T-helper 17 cell (primary cell): Measurements from ENCODE around the gene PON2. TPM values are rescaled to one million over a fixed set of nuclear protein-coding genes. Genes with fewer than 3 reads are reported as not detected.
A peak's percentile ranks its signal among the peaks of the same experiment; 100 is the strongest.

Experiments used
- ATAC-seq: fragments of 150-1000 bp; cut with Tn5 transposase; 2 replicates; pipeline ENCODE4 v1.10.0; 2021; ENCODE audit warnings: mild to moderate bottlenecking, moderate library complexity
- DNase-seq, 3 donors: peaks; one replicate each; pipeline versions ENCODE4 v3.0.0 to v3.0.0-alpha.2; 2020 to 2021
- H3K9me3 ChIP-seq: one replicate; pipeline ENCODE4 v1.7.0; 2013; ENCODE audit warnings: low read length, mild to moderate bottlenecking; ENCODE audit not compliant: control insufficient read depth, poor library complexity, severe bottlenecking
- H3K27ac Mint-ChIP-seq: one replicate; pipeline ENCODE4 v1.8.0; 2022; ENCODE audit warnings: mild to moderate bottlenecking, moderate library complexity, mixed read lengths
- H3K27me3 Mint-ChIP-seq: one replicate; pipeline ENCODE4 v1.8.0; 2022; ENCODE audit warnings: mixed read lengths
- H3K36me3 Mint-ChIP-seq: one replicate; pipeline ENCODE4 v1.8.0; 2022; ENCODE audit warnings: low read depth, mixed read lengths
- H3K4me1 Mint-ChIP-seq: one replicate; pipeline ENCODE4 v1.8.0; 2022; ENCODE audit warnings: mild to moderate bottlenecking, mixed read lengths
- H3K4me3 Mint-ChIP-seq: one replicate; pipeline ENCODE4 v1.8.0; 2022; ENCODE audit warnings: mild to moderate bottlenecking, moderate library complexity, mixed read lengths
- total RNA-seq, 4 donors: library from RNA in 2 of 4; stranded (reverse) in 2 of 4; gene quantifications; one replicate each; pipeline ENCODE4 v1.2.3 and lab custom pipeline; 2022 to 2026

Gene PON2
- 1 to 10 TPM; 6.3 to 8.2 TPM for total RNA-seq
- total RNA-seq (lab: John Stamatoyannopoulos, UW) = 4.8 to 4.9 reads per million in 2 donors

DNA sequence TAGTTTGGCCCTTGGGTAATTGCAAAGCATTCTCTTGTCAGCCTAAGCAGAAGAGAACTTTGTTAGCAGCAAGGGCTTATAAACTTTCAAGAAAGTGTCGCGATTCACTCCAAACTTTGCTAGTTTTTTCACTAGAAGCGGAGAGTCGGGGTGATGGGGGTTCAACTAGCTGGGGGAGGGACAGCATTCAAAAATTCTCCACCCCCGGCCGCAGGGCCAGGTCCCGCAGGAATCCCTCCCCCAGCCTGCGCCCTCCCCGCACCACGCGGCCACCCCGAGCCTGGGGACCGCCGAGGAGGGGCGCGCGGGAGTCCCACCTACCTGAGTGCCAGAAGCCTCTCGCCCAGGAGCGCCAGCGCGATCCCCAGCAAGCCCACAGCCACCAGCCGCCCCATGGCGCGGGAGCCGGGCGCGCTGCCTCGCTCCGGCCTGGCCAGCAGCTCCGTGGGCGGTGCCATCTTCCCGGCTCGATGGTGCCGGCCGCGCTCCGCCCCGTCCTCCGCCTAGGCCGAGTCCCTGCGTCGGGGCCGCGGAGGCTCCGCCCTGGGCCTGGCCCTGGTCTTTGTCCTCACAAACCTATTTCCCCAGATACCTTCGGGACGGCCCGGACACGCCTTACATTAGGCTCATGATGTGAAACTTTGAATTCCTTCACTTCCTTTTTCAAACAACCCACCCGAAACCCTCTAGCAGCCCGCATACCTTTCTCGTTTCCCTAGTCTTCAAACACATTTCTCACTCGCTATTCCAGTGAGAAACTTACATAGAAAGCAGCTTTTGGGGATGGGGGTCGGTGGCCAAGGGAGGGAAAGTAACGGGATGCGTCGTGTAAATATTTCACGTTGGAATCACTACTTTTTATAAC, at the start of gene PON2:
Gene PON2, minus strand, starts transcription at position 472 of the 865 bp plus-strand sequence. Its CDS starts 77 bp downstream, at position 395.
- peaks cover 3% of the 10 kb centered on the region for H3K36me3 Mint-ChIP-seq
- no peaks in the 10 kb centered on the region for H3K9me3 ChIP-seq
- ATAC-seq = peak; percentile 91

DNA sequence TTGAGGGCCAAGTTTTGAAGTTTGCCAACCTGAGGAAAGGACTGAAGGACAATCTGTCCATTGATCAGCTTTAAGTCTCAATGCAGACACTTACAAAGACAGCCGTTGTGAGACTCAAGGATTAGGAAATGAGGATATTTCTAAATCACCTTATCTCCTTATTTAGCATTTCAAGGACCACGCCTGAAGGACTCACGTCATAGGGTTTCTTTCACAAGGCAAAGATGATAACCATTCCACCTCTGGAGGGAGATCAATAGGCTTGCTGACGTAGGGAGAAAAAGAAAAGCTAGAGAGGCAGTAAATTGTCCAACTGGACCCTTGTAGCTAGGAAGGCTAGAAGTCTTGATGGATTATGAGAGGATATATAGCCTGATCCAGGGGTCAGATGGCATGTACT, 47.6 kb upstream of the PON2 start:
- H3K9me3 ChIP-seq = no peaks in the 10 kb centered on the region
- H3K27ac Mint-ChIP-seq = no peak overlapping the region
- H3K27me3 Mint-ChIP-seq = peaks cover 26% of the 10 kb centered on the region
- ATAC-seq (no peak), DNase-seq (no peak)
- no peaks in the 10 kb centered on the region for H3K36me3 Mint-ChIP-seq
- no peaks in the 10 kb centered on the region for H3K4me1 Mint-ChIP-seq
- H3K4me3 Mint-ChIP-seq = no peak overlapping the region

More for the DNA sequence above, at the start of gene PON2:
- peak within 1 kb of the TSS; percentile 93 for H3K4me3 Mint-ChIP-seq
- DNase-seq = peak in 2 of 3 donors; percentile 11 to 17
- H3K4me1 Mint-ChIP-seq = peaks cover 13% of the 10 kb centered on the region
- H3K27ac Mint-ChIP-seq = peak within 1 kb of the TSS; percentile 57
- no peaks in the 10 kb centered on the region for H3K27me3 Mint-ChIP-seq

DNA sequence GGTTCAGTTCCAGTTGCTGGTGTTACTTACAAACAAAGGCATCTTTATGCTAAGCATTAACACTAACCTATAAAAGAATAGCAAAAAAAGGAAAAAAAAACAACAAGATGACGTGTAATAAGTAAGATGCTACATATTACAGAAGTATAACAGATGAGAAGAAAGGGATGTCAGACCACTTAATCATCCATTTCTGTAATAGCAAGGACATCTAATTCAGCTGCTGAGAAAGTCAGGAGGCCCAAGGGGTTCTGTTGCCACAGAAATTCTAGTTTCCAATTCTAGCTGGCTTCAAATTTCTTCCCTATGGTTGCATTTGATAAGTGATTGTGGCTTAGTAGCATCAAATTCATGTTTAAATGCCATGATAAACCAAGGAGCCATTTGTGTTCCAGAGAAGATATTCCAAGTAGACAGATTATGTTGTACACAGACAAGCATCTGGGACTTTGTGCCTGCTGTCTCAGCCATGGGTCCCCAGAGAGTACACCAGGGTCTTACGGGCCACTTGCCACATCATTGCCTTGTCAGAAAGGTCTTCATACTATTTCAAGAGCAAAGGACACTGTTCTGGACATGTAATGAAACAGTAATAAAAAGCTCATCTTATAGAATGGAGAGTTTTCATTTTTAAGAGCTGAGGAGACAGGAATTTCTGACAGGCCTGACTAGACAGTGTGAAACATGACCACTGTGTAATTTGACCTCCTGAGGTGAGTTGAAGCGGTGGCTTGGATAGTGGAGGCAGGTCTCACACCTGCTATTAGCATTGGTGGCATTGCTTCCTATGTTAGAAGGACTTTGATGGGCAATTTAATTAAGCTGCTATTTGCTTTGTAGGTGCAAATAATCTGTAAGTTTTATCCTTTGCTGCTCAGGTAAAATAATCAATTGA, 46.7 kb upstream of the PON2 start:
- H3K27me3 Mint-ChIP-seq = peaks cover 26% of the 10 kb centered on the region
- H3K27ac Mint-ChIP-seq = no peak overlapping the region
- no peaks in the 10 kb centered on the region for H3K9me3 ChIP-seq
- H3K4me3 Mint-ChIP-seq = no peak overlapping the region
- ATAC-seq = no peak
- DNase-seq = no peak
- no peaks in the 10 kb centered on the region for H3K36me3 Mint-ChIP-seq
- H3K4me1 Mint-ChIP-seq = no peaks in the 10 kb centered on the region

DNA sequence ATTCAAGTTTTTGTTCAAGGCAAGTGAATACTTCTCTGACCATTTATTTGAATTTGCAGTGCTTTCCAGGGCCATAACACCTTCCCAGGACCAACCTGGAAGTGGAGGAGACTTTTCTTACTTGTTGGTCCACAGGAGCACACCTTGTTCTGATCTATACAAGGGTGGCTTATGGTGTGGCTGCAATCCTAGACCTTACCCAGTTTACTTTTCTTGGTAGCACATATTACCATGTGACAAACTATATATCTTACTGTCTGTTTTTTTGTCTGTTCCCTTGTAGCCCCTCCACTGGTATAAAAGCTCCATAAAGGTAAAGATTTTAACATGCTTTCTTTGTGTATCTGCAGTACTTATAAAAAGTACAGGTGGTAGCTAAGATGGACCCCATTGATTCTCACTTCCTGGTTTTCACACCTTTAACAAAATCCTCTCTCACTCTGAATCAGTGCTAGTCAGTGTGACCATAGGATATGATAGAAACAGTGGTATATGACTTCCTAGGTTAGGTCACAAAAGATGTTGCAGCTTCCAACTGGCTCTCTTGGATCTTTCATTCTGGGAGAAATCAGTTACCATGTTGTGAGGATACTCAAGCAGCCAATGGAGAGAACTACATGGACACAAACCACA, 45.3 kb upstream of the PON2 start:
- DNase-seq = no peak

DNA sequence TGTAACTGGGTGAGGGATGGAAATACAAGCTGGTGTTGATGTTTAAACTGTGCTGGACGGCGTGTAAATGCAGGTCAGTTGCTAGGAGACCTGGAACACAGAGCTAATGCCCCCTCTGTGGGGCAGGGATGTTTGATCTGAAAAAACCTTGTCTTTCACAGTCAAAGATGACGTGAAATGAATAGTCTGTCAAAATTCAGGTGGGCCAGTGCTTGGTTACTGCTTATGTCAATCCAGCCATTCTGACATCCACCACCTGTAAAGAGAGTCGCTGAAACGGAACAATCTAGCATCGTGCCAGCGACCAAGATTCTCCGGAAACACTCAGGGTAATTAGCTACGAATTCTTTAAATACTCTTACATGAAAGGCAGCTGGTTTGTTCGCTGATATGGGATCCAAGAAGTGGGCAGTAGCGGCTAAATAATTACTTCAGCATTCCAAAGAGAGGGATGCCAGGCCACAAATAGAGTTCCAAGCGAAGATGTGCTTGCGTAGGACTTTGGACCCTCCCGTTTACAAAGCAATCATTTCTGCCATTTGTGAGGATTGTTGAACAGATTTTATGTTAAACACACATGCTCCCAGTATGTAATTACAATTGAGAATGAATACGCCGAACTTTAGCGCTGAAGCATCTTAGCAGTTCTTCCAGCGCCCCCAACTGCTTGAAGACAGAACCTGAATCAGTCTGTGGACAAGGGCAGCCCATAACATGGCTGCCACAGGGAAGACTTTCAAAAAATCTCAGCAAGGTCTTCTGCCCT, 43.6 kb upstream of the PON2 start:
- no peak overlapping the region for H3K27ac Mint-ChIP-seq
- ATAC-seq (no peak), DNase-seq (no peak)
- no peaks in the 10 kb centered on the region for H3K4me1 Mint-ChIP-seq
- no peaks in the 10 kb centered on the region for H3K9me3 ChIP-seq
- no peaks in the 10 kb centered on the region for H3K36me3 Mint-ChIP-seq
- H3K4me3 Mint-ChIP-seq = no peak overlapping the region
- peaks cover 26% of the 10 kb centered on the region for H3K27me3 Mint-ChIP-seq

More for the DNA sequence above, 45.3 kb upstream of the PON2 start:
- H3K36me3 Mint-ChIP-seq = no peaks in the 10 kb centered on the region
- no peaks in the 10 kb centered on the region for H3K4me1 Mint-ChIP-seq
- H3K27me3 Mint-ChIP-seq = peaks cover 26% of the 10 kb centered on the region
- H3K4me3 Mint-ChIP-seq = no peak overlapping the region
- no peak overlapping the region for H3K27ac Mint-ChIP-seq
- no peaks in the 10 kb centered on the region for H3K9me3 ChIP-seq
- no peak for ATAC-seq

DNA sequence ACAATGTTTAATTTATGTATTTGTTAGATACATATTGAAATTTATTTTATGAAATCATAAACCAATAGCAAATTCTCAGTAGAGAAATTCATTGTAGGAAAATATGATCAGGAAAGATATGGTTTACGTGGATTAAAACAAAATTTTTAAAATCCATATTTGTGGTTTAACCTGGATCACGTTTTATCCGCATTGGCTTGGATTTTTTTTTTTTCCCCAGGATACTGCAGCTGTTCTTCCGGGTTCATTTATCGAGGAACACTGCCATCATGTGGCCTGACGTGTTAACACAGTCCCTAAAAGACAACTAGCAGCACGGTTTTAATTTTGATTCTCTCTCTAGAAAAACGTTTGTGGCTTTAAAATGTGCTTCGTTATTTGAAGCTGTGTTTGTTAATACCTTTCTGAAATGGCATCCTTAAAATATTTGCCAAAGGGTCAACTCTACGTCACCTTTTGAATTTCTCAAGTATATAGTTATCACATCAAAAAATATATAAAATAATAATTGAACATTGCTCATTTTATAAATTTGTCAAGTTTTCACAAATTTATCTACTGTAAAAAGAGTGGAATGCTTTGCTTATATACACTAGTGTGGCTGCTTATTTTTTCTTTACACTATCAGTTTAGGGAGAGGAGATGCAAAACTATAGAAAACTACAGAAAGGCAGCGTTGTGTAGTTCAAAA, 42.2 kb upstream of the PON2 start:
- peak; percentile 76 for ATAC-seq

DNA sequence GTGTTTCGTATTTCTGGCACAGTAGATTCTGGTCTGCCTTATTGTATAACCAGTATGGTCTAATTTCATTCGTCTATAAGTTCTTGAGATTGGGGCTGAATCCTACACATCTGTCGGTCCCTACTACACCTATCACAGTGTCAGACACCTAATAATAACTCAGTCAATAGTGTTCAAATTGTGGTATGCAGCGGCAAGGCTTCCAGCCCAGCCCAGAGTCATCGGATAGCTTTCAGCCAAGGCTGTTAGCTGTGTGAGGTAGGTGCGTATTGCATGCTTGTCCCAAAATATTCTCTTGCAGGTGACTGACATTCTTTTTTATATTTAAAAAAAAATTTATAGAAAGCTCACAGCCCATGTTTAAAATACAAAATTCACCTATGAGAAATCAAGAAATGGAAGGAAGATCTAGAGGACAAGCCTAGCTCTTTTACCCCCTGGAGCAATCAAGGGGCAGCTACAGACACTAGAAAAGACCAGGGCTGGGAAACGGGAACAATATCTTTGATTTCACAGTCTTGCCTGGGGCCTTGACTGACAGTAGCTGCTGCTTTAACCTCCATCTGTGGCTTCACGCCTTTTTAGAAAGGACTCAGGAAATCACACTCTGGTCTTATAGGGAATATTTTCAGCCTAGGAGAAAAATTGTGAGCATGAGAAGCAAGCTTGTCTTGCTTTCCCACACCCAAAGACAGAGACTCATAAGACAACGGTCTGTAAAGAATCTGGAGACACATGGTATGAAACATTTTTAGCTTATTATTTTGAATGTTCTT, 41.4 kb upstream of the PON2 start:
- no peak for ATAC-seq
- H3K4me1 Mint-ChIP-seq = no peaks in the 10 kb centered on the region
- no peaks in the 10 kb centered on the region for H3K36me3 Mint-ChIP-seq
- H3K9me3 ChIP-seq = no peaks in the 10 kb centered on the region
- peaks cover 28% of the 10 kb centered on the region for H3K27me3 Mint-ChIP-seq
- no peak overlapping the region for H3K4me3 Mint-ChIP-seq
- no peak for DNase-seq
- no peak overlapping the region for H3K27ac Mint-ChIP-seq

More for the DNA sequence above, 42.2 kb upstream of the PON2 start:
- H3K27ac Mint-ChIP-seq = no peak overlapping the region
- no peaks in the 10 kb centered on the region for H3K9me3 ChIP-seq
- no peaks in the 10 kb centered on the region for H3K36me3 Mint-ChIP-seq
- peak in 1 of 3 donors; percentile 16 for DNase-seq
- H3K4me3 Mint-ChIP-seq = no peak overlapping the region
- no peaks in the 10 kb centered on the region for H3K4me1 Mint-ChIP-seq
- H3K27me3 Mint-ChIP-seq = peaks cover 28% of the 10 kb centered on the region

DNA sequence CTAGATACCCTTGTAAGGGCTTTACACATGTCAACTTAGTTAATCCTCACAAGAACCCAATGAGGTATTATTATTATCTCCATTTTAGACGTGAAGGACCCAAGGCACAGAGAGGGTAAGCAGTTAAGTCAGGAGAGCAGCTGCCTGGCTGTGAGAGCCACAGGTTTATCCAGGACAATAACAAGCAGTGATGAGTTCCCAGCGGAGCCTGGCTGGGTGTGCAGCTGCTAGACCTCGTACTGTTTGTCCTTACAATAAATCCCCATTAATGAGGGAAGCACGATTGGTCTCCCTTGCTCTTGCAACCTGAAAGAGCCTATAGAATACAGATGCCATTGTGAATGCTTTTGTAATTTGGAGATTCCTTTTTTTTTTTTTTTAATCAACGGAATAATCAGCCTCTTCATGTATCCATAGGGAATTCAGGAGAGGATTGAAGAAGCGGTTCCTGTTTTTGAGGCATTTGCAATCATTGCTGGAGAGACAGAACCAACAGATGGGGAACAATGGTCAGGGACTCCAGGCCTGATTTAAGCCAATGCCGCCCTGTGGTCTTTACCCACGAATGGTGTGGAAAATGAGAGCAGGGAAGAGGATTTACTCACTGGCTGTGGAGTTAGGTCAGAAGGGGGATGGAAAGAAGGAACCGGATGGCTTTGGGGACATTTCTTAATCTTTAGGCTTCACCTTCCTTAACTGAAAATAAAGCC, 38.6 kb upstream of the PON2 start:
- H3K9me3 ChIP-seq = no peaks in the 10 kb centered on the region
- Mint-ChIP-seq H3K27ac (no peak overlapping the region), H3K36me3 (no peaks in the 10 kb centered on the region), H3K4me1 (no peaks in the 10 kb centered on the region), H3K4me3 (no peak overlapping the region), H3K27me3 (peaks cover 20% of the 10 kb centered on the region)
- DNase-seq (no peak), ATAC-seq (no peak)

DNA sequence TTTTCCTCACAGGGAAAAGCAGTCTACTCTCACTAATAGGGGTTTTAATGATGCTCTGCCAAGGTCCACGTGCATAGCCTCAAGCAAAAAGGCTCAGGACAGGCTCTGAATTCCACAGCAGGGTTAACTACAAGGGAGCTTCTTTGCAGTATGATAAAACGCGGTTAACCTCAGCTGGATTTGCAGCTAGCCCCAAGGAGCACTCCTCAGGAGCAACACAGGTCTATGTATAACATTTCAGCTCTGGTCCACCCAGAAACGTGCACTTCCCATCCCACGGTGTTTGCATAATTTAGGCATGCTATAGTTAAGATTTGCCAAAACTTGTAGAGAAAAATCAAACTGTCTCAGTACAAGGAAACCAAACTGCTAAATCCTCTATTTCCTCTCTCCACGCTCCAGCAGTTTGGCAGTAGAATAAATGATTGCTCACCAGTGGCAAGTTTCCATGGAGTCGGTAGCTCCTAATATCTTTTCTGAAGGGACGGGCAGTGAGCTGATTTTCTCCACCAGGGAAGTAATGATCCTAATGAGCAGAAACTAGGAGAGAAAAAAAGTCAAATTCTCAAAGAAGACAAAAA, 37.8 kb upstream of the PON2 start:
- Mint-ChIP-seq H3K36me3 (no peaks in the 10 kb centered on the region), H3K27ac (no peak overlapping the region), H3K4me3 (no peak overlapping the region), H3K27me3 (peaks cover 13% of the 10 kb centered on the region), H3K4me1 (no peaks in the 10 kb centered on the region)
- H3K9me3 ChIP-seq = no peaks in the 10 kb centered on the region
- ATAC-seq (no peak), DNase-seq (no peak)

DNA sequence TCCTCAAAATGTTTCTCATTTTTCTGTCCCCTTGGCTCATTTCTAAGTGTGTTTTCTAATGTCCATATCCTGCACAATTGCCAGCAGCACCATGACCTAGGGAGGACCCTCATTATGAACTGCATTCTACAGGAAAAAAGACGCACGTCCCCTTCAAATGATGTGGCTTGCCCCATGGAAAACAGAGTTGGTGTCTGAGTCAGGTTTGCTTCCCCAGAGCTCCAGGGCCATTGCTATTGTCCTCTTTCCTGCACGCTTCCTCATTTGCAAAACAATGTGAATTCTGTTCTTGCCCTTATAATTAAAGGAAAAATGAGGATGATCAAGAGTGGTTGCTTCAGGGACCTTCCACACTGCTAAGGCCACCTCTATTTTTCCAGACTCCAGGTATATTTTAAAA, 36.2 kb upstream of the PON2 start:
- Mint-ChIP-seq H3K36me3 (no peaks in the 10 kb centered on the region), H3K27ac (no peak overlapping the region), H3K4me3 (no peak overlapping the region), H3K4me1 (no peaks in the 10 kb centered on the region), H3K27me3 (peaks cover 10% of the 10 kb centered on the region)
- no peaks in the 10 kb centered on the region for H3K9me3 ChIP-seq
- DNase-seq = no peak
- no peak for ATAC-seq

DNA sequence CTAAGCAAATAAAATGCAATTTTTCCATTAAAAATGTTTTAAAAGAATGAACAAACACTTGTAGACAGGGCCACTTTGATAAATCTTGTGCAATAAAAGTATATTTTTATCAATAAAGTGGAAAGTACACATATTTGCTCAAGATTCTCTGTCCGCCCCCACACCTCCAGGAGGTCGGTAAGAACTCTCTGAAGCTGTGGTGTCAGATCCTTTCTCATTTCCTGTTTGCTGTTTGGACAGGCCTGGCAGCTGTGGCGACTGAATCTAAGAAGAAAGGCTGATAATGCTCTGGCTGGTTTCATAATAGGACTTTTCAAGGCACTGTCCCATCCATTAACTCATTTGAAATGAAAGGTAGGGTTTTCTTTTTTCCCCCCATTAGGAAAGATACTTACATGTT, 35.6 kb upstream of the PON2 start:
- H3K9me3 ChIP-seq = no peaks in the 10 kb centered on the region
- H3K4me3 Mint-ChIP-seq = no peak overlapping the region
- peaks cover 10% of the 10 kb centered on the region for H3K27me3 Mint-ChIP-seq
- DNase-seq (no peak), ATAC-seq (no peak)
- H3K27ac Mint-ChIP-seq = no peak overlapping the region
- H3K4me1 Mint-ChIP-seq = no peaks in the 10 kb centered on the region
- no peaks in the 10 kb centered on the region for H3K36me3 Mint-ChIP-seq
